Neural cell (in vitro differentiated cells): ENCODE measurements around the gene ERVW-1. TPM values are rescaled to one million over a fixed set of nuclear protein-coding genes. Genes with fewer than 3 reads are reported as not detected.

ENCODE experiments used
- H2AFZ ChIP-seq: fragments of 200-600, 300-800 bp; sonication (generic), shearing (Covaris generic); 2 replicates; pipeline ENCODE4 v1.6.0; 2014; ENCODE audit warnings: low read depth, mild to moderate bottlenecking, antibody characterized with exemption, low read length, moderate library complexity
- H3F3A ChIP-seq: fragments of 200-600 bp; shearing (Covaris generic); 2 replicates; pipeline ENCODE4 v1.6.1; 2016; ENCODE audit warnings: mild to moderate bottlenecking, moderate library complexity, mixed read lengths, antibody characterized with exemption, low read length; ENCODE audit not compliant: insufficient read depth, poor library complexity, severe bottlenecking
- H3K27ac ChIP-seq: fragments of 200-600, 300-800 bp; sonication (generic), shearing (Covaris generic); 2 replicates; pipeline ENCODE4 v1.5.1; 2014; ENCODE audit warnings: mild to moderate bottlenecking, low read length, moderate library complexity
- H3K27me3 ChIP-seq: fragments of 300-800, 200-600 bp; sonication (generic), shearing (Covaris generic); 2 replicates; pipeline ENCODE4 v1.6.0; 2014; ENCODE audit warnings: mild to moderate bottlenecking, low read depth, low read length, moderate library complexity; ENCODE audit not compliant: insufficient read depth
- H3K36me3 ChIP-seq: fragments of 300-800, 200-600 bp; sonication (generic), shearing (Covaris generic); 2 replicates; pipeline ENCODE4 v1.5.1; 2014; ENCODE audit warnings: mild to moderate bottlenecking, antibody characterized with exemption, low read length, moderate library complexity; ENCODE audit not compliant: insufficient read depth
- H3K4me2 ChIP-seq: fragments of 300-800, 200-600 bp; sonication (generic), shearing (Covaris generic); 2 replicates; pipeline ENCODE4 v1.6.0; 2014; ENCODE audit warnings: mild to moderate bottlenecking, low read length
- H3K4me3 ChIP-seq: fragments of 300-800, 200-600 bp; sonication (generic), shearing (Covaris generic); 2 replicates; pipeline ENCODE4 v1.5.1; 2014; ENCODE audit warnings: mild to moderate bottlenecking, low read length, moderate library complexity
- H3K79me2 ChIP-seq: fragments of 200-600 bp; shearing (Covaris generic); replicated peaks from 2 replicates; pipeline ENCODE4 v1.6.0; 2014; ENCODE audit warnings: mild to moderate bottlenecking, low read length, moderate library complexity; ENCODE audit not compliant: insufficient read depth
- H3K9ac ChIP-seq: fragments of 300-800, 200-600 bp; sonication (generic), shearing (Covaris generic); 2 replicates; pipeline ENCODE4 v1.6.1; 2016; ENCODE audit warnings: mild to moderate bottlenecking, low read length, mixed read lengths
- H3K9me2 ChIP-seq: fragments of 200-600 bp; shearing (Covaris generic); 2 replicates; pipeline ENCODE4 v1.6.1; 2016; ENCODE audit warnings: mild to moderate bottlenecking, low read length, mixed read lengths; ENCODE audit not compliant: insufficient read depth
- H3K9me3 ChIP-seq: fragments of 200-600, 300-800 bp; sonication (generic), shearing (Covaris generic); 2 replicates; pipeline ENCODE4 v1.6.1; 2016; ENCODE audit warnings: mild to moderate bottlenecking, mixed run types, low read length, moderate library complexity, mixed read lengths
- H4K20me1 ChIP-seq: fragments of 200-600 bp; shearing (Covaris generic); 2 replicates; pipeline ENCODE4 v1.6.1; 2016; ENCODE audit warnings: mild to moderate bottlenecking, mixed run types; ENCODE audit not compliant: insufficient read depth
- EP300 ChIP-seq: fragments of 450-650 bp; conservative IDR thresholded peaks from 2 replicates; pipeline ENCODE4 v1.6.1; 2014; ENCODE audit warnings: antibody characterized with exemption, mild to moderate bottlenecking, moderate library complexity; ENCODE audit not compliant: poor library complexity, severe bottlenecking
- EZH2 ChIP-seq: fragments of 200-600, 300-800 bp; shearing (Covaris generic), sonication (generic); IDR thresholded peaks from 2 replicates; pipeline ENCODE4 v1.6.1; 2014; ENCODE audit warnings: antibody characterized with exemption, low read length, borderline replicate concordance, mild to moderate bottlenecking; ENCODE audit not compliant: insufficient read depth, poor library complexity, severe bottlenecking
- MXI1 ChIP-seq: fragments of 450-650 bp; conservative IDR thresholded peaks from 2 replicates; pipeline ENCODE4 v1.6.1; 2014; ENCODE audit warnings: antibody characterized with exemption, mild to moderate bottlenecking; ENCODE audit not compliant: poor library complexity, severe bottlenecking
- POLR2AphosphoS5 ChIP-seq: IDR thresholded peaks from 2 replicates; pipeline ENCODE4 v1.6.1; 2012
- RAD21 ChIP-seq: fragments of 450-650 bp; conservative IDR thresholded peaks from 2 replicates; pipeline ENCODE4 v1.6.1; 2014; ENCODE audit warnings: antibody characterized with exemption, mild to moderate bottlenecking, moderate library complexity
- REST ChIP-seq: IDR thresholded peaks from 2 replicates; pipeline ENCODE4 v1.6.1; 2012; ENCODE audit warnings: borderline replicate concordance
- SMC3 ChIP-seq: fragments of 450-650 bp; conservative IDR thresholded peaks from 2 replicates; pipeline ENCODE4 v1.6.1; 2014; ENCODE audit warnings: antibody characterized with exemption, mild to moderate bottlenecking, moderate library complexity; ENCODE audit not compliant: poor library complexity
- TAF1 ChIP-seq: IDR thresholded peaks from 2 replicates; pipeline ENCODE4 v1.6.1; 2012; ENCODE audit warnings: low read depth
- polyA plus RNA-seq: library from polyadenylated mRNA; depleted of rRNA; stranded (reverse); fragments of >200 nt; gene quantifications from 2 replicates; pipeline ENCODE4 v1.2.3, GENCODE V29; 2014
- TF ChIP-seq, protein P1 (sequence below): fragments of 450-650 bp; IDR thresholded peaks from 2 replicates; pipeline ENCODE4 v1.5.1; 2014; ENCODE audit warnings: antibody characterized with exemption, mild to moderate bottlenecking, moderate library complexity; ENCODE audit not compliant: poor library complexity, severe bottlenecking

Gene ERVW-1
- polyA plus RNA-seq, 1 donor from 2014 or later: not detected

GRCh38 chr7:92422926-92423325 is 54.8 kb downstream of the ERVW-1 start:
- Histone ChIP-seq H3K4me2 (no peak overlapping the region), H3K9me2 (no peaks in the 10 kb centered on the region), H3K79me2 (no peaks in the 10 kb centered on the region), H3K9ac (no peak overlapping the region), H3K36me3 (no peaks in the 10 kb centered on the region), H4K20me1 (no peaks in the 10 kb centered on the region), H3K27me3 (no peaks in the 10 kb centered on the region), H3K4me3 (no peak overlapping the region), H3F3A (no peaks in the 10 kb centered on the region), H2AFZ (no peak overlapping the region), H3K27ac (no peak overlapping the region), H3K9me3 (no peaks in the 10 kb centered on the region)
- TF ChIP-seq RAD21: no peak
- TF ChIP-seq MXI1: no peak
- TF ChIP-seq, protein P1, sequence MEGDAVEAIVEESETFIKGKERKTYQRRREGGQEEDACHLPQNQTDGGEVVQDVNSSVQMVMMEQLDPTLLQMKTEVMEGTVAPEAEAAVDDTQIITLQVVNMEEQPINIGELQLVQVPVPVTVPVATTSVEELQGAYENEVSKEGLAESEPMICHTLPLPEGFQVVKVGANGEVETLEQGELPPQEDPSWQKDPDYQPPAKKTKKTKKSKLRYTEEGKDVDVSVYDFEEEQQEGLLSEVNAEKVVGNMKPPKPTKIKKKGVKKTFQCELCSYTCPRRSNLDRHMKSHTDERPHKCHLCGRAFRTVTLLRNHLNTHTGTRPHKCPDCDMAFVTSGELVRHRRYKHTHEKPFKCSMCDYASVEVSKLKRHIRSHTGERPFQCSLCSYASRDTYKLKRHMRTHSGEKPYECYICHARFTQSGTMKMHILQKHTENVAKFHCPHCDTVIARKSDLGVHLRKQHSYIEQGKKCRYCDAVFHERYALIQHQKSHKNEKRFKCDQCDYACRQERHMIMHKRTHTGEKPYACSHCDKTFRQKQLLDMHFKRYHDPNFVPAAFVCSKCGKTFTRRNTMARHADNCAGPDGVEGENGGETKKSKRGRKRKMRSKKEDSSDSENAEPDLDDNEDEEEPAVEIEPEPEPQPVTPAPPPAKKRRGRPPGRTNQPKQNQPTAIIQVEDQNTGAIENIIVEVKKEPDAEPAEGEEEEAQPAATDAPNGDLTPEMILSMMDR: no peak
- no peak for TF ChIP-seq POLR2AphosphoS5
- TF ChIP-seq TAF1: no peak
- no peak for TF ChIP-seq EZH2
- TF ChIP-seq SMC3: no peak
- no peak for TF ChIP-seq REST
- no peak for TF ChIP-seq EP300

- no peak overlapping the region for H3K9ac ChIP-seq
- no peak overlapping the region for H3K27ac ChIP-seq
- H3K27me3 ChIP-seq: no peaks in the 10 kb centered on the region
- no peak overlapping the region for H2AFZ ChIP-seq
- no peak overlapping the region for H3K4me2 ChIP-seq
- no peaks in the 10 kb centered on the region for H3K9me2 ChIP-seq
- TF ChIP-seq REST (no peak), MXI1 (no peak), TAF1 (no peak)
- no peak overlapping the region for H3K4me3 ChIP-seq
- no peaks in the 10 kb centered on the region for H4K20me1 ChIP-seq
- H3F3A ChIP-seq: no peaks in the 10 kb centered on the region
- no peaks in the 10 kb centered on the region for H3K9me3 ChIP-seq
- H3K36me3 ChIP-seq: no peaks in the 10 kb centered on the region
- H3K79me2 ChIP-seq: no peaks in the 10 kb centered on the region
Measured at GRCh38 chr7:92421676-92422435, 55.9 kb downstream of the ERVW-1 start.

Other genes starting within 250 kb of the ERVW-1 start
- 39.6 and 41.3 TPM in 2 replicates for gene KRIT1, start 232.0 kb downstream of the ERVW-1 start, polyA plus RNA-seq
- 67.8 and 83.0 TPM in 2 replicates for gene ANKIB1, start 232.0 kb downstream of the ERVW-1 start, polyA plus RNA-seq
- gene GATAD1, start 30.5 kb downstream of the ERVW-1 start, polyA plus RNA-seq: 28.9 and 31.3 TPM in 2 replicates
- 77.7 and 108 TPM in 2 replicates for gene PEX1, start 50.6 kb upstream of the ERVW-1 start, polyA plus RNA-seq
- gene RBM48, start 50.8 kb upstream of the ERVW-1 start, polyA plus RNA-seq: 20.2 and 26.4 TPM in 2 replicates
- gene FAM133B, start 112.4 kb upstream of the ERVW-1 start, polyA plus RNA-seq: 50.0 and 56.0 TPM in 2 replicates